IMR-90 (cell line): ENCODE data around the gene CAMTA1. TPM values are rescaled to one million over a fixed set of nuclear protein-coding genes. Genes with fewer than 3 reads are reported as not detected.

Experiments used
- ATAC-seq: fragments of 200-7000 bp; cut with Tn5 transposase; 2 replicates; pipeline ENCODE4 v1.9.1; 2020; ENCODE audit warnings: low read depth, mild to moderate bottlenecking, moderate library complexity
- BruUV-seq: library from RNA; stranded (reverse); fragments of 400-500 nt; replicated peaks from 2 replicates; lab custom pipeline; 2021; lab: Mats Ljungman, UMichigan
- CTCF ChIA-PET: fragments of 300-600 bp; formaldehyde crosslinking; extraction: SDS; loops from one replicate; lab custom pipeline; 2021; ENCODE audit warnings: antibody characterized with exemption; lab: Yijun Ruan, JAX
- POLR2A ChIA-PET: fragments of 300-600 bp; sonication (Branson Sonifier 250); formaldehyde crosslinking; loops from one replicate; lab custom pipeline; 2022; ENCODE audit warnings: antibody characterized with exemption; ENCODE audit not compliant: unreplicated experiment; lab: Charles Lee
- DNase-seq: peaks from one replicate; pipeline ENCODE4 v3.0.0; 2013
- H2AFZ ChIP-seq: replicated peaks from 2 replicates; pipeline ENCODE3; 2013; ENCODE audit warnings: low read length, mild to moderate bottlenecking; ENCODE audit not compliant: poor library complexity
- H2AK5ac ChIP-seq: 2 replicates; pipeline ENCODE4 v1.6.1; 2013; ENCODE audit warnings: low read depth, low read length, inconsistent platforms
- H2AK9ac ChIP-seq: replicated peaks from 2 replicates; pipeline ENCODE3; 2013; ENCODE audit warnings: mild to moderate bottlenecking, low read depth, low read length, moderate library complexity; ENCODE audit not compliant: poor library complexity
- H2BK120ac ChIP-seq: 2 replicates; pipeline ENCODE4 v1.6.1; 2013; ENCODE audit warnings: low read depth, low read length, inconsistent platforms
- H2BK15ac ChIP-seq: 3 replicates; pipeline ENCODE4 v1.6.1; 2013; ENCODE audit warnings: low read depth, low read length, inconsistent platforms
- H2BK20ac ChIP-seq: 2 replicates; pipeline ENCODE4 v1.6.1; 2013; ENCODE audit warnings: low read depth, mild to moderate bottlenecking, inconsistent platforms, low read length, moderate library complexity
- H2BK5ac ChIP-seq: 2 replicates; pipeline ENCODE4 v1.6.1; 2013; ENCODE audit warnings: mild to moderate bottlenecking, low read depth, low read length, inconsistent platforms; ENCODE audit not compliant: poor library complexity, severe bottlenecking
- H3K14ac ChIP-seq: replicated peaks from 2 replicates; pipeline ENCODE4 v1.6.1; 2013; ENCODE audit warnings: low read depth, low read length, inconsistent platforms
- H3K18ac ChIP-seq: 2 replicates; pipeline ENCODE4 v1.6.1; 2013; ENCODE audit warnings: low read depth, low read length, control low read depth
- H3K23ac ChIP-seq: 2 replicates; pipeline ENCODE4 v1.6.1; 2013; ENCODE audit warnings: low read depth, low read length, inconsistent platforms
- H3K27ac ChIP-seq: 2 replicates; pipeline ENCODE4 v1.5.1; 2013; ENCODE audit warnings: mild to moderate bottlenecking, control low read depth, low read length; ENCODE audit not compliant: insufficient read depth
- H3K27me3 ChIP-seq: 2 replicates; pipeline ENCODE4 v1.6.1; 2013; ENCODE audit warnings: low read length; ENCODE audit not compliant: control insufficient read depth, insufficient read depth
- H3K36me3 ChIP-seq: 2 replicates; pipeline ENCODE4 v1.6.1; 2013; ENCODE audit warnings: low read length, mixed read lengths; ENCODE audit not compliant: control insufficient read depth, insufficient read depth
- H3K4ac ChIP-seq: 2 replicates; pipeline ENCODE4 v1.6.1; 2013; ENCODE audit warnings: low read depth, low read length, inconsistent platforms
- H3K4me1 ChIP-seq: 2 replicates; pipeline ENCODE4 v1.6.1; 2013; ENCODE audit warnings: low read length, mixed read lengths; ENCODE audit not compliant: control insufficient read depth, insufficient read depth
- H3K4me2 ChIP-seq: 2 replicates; pipeline ENCODE4 v1.6.1; 2013; ENCODE audit warnings: low read depth, mild to moderate bottlenecking, control low read depth, low read length, moderate library complexity
- H3K4me3 ChIP-seq: 2 replicates; pipeline ENCODE4 v1.5.1; 2013; ENCODE audit warnings: low read depth, mild to moderate bottlenecking, control low read depth, low read length, moderate library complexity; ENCODE audit not compliant: insufficient read depth
- H3K56ac ChIP-seq: 2 replicates; pipeline ENCODE4 v1.6.1; 2013; ENCODE audit warnings: low read length, inconsistent platforms; ENCODE audit not compliant: insufficient read depth; ENCODE audit errors: extremely low read depth
- H3K79me1 ChIP-seq, 2 experiments: 2 replicates each; pipeline ENCODE4 v1.6.1; 2013; ENCODE audit warnings: low read length in 2 of 2, inconsistent platforms in 1 of 2, low read depth in 1 of 2
- H3K9ac ChIP-seq: 2 replicates; pipeline ENCODE4 v1.6.1; 2013; ENCODE audit warnings: low read depth, low read length, control low read depth
- H3K9me1 ChIP-seq: 2 replicates; pipeline ENCODE4 v1.6.1; 2013; ENCODE audit warnings: low read length, inconsistent platforms; ENCODE audit not compliant: insufficient read depth
- H3K9me3 ChIP-seq: 2 replicates; pipeline ENCODE4 v1.6.1; 2013; ENCODE audit warnings: low read length; ENCODE audit not compliant: control insufficient read depth, insufficient read depth
- H4K20me1 ChIP-seq: 2 replicates; pipeline ENCODE4 v1.6.1; 2013; ENCODE audit warnings: low read length, inconsistent platforms; ENCODE audit not compliant: insufficient read depth
- H4K5ac ChIP-seq: 2 replicates; pipeline ENCODE4 v1.6.1; 2013; ENCODE audit warnings: mild to moderate bottlenecking, low read depth, low read length, control low read depth
- H4K8ac ChIP-seq, 2 experiments: 2 replicates each; pipeline ENCODE4 v1.6.1; 2013; ENCODE audit warnings: low read depth in 2 of 2, low read length in 2 of 2, control low read depth in 1 of 2, inconsistent platforms in 1 of 2
- H4K91ac ChIP-seq: 2 replicates; pipeline ENCODE4 v1.6.1; 2013; ENCODE audit warnings: low read depth, low read length, inconsistent platforms; ENCODE audit not compliant: insufficient read depth
- BHLHE40 ChIP-seq: fragments of 150-350 bp; IDR thresholded peaks from 2 replicates; pipeline ENCODE4 v1.6.1; 2016; ENCODE audit warnings: mild to moderate bottlenecking, low read depth, low read length
- CHD1 ChIP-seq: IDR thresholded peaks from 2 replicates; pipeline ENCODE4 v1.6.1; 2012; ENCODE audit warnings: low read depth, low read length, improper control_type of control experiment
- RAD21 ChIP-seq: IDR thresholded peaks from 2 replicates; pipeline ENCODE4 v1.6.1; 2012; ENCODE audit warnings: low read length, improper control_type of control experiment
- RCOR1 ChIP-seq: IDR thresholded peaks from 2 replicates; pipeline ENCODE4 v1.6.1; 2012; ENCODE audit warnings: mild to moderate bottlenecking, low read length, improper control_type of control experiment; ENCODE audit not compliant: insufficient replicate concordance
- SMC3 ChIP-seq: fragments of 150-350 bp; IDR thresholded peaks from 2 replicates; pipeline ENCODE4 v1.6.1; 2016; ENCODE audit warnings: low read depth, mild to moderate bottlenecking, antibody characterized with exemption, low read length, moderate library complexity
- WGBS, 2 experiments: methylation state at CpG; one replicate each; pipeline versions ENCODE4 v1.1.5 to v1.1.7; 2013; ENCODE audit warnings: missing lambda C conversion rate in 2 of 2; ENCODE audit not compliant: insufficient read length in 1 of 2; ENCODE audit errors: extremely low coverage in 2 of 2; 5-methylcytosine and 5-hydroxymethylcytosine counted together
- dilution Hi-C: fragments of 300-500 bp; cut with HindIII; formaldehyde crosslinking; loops from one replicate; pipeline ENCODE4 v1.14.3; 2018; ENCODE audit warnings: low sequenced_read_pairs; ENCODE audit not compliant: unreplicated experiment
- in situ Hi-C: fragments of 300-500 bp; cut with MboI; formaldehyde crosslinking; loops from 3 replicates; pipeline ENCODE4 v1.14.3; 2019; ENCODE audit warnings: low sequenced_read_pairs, inconsistent platforms, mixed read lengths
- intact Hi-C: fragments of 100-400 bp; cut with micrococcal nuclease; formaldehyde crosslinking; loops from 2 replicates; pipeline ENCODE4 v1.10.0; 2022
- polyA plus RNA-seq, 3 experiments: library from polyadenylated mRNA; depleted of rRNA; stranded (reverse); fragments of >200 nt; gene quantifications; 2 replicates each; pipeline ENCODE4 v1.2.3, GENCODE V29; 2012; ENCODE audit warnings: low replicate concordance in 1 of 3
- total RNA-seq: library from RNA; depleted of rRNA; stranded (reverse); fragments of >200 nt; gene quantifications from 2 replicates; pipeline ENCODE4 v1.2.3, GENCODE V29; 2012
- TF ChIP-seq, protein P1 (sequence below): conservative IDR thresholded peaks from 2 replicates; pipeline ENCODE4 v1.5.1; 2012; ENCODE audit warnings: mild to moderate bottlenecking, low read depth, low read length, improper control_type of control experiment

Gene CAMTA1
- total and polyA plus RNA-seq, 2 of the 4 experiments (the other 2 are of a cell fraction) = 35.5 to 74.3 TPM

GRCh38 chr1:6953216-6953615 is 168.0 kb downstream of the CAMTA1 start:
- ATAC-seq (no peak), DNase-seq (no peak)
- H3K56ac ChIP-seq = no peak overlapping the region
- H2AK5ac ChIP-seq = no peak overlapping the region
- H3K14ac ChIP-seq = no peak overlapping the region
- no peak overlapping the region for H4K5ac ChIP-seq
- WGBS, 2 experiments = 44% methylated on average over 2 of the region's 12 CpGs; no CpG with 5 or more reads in 1 of the 2 experiments
- H3K4me2 ChIP-seq = no peak overlapping the region
- no TSS peak for BruUV-seq
- H2BK20ac ChIP-seq = no peak overlapping the region
- H3K23ac ChIP-seq = no peak overlapping the region
- H3K9ac ChIP-seq = no peak overlapping the region
- H3K18ac ChIP-seq = no peak overlapping the region
- no peak overlapping the region for H3K4ac ChIP-seq
- H4K91ac ChIP-seq = no peak overlapping the region
- H3K4me3 ChIP-seq = no peak overlapping the region
- dilution Hi-C loops (no loop called here), intact Hi-C loops (no loop called here), in situ Hi-C loops (no loop called here)
- CTCF ChIA-PET = no interaction called here
- no peaks in the 10 kb centered on the region for H3K79me1 ChIP-seq
- H3K27ac ChIP-seq = no peak overlapping the region
- H2BK120ac ChIP-seq = no peak overlapping the region
- H3K9me3 ChIP-seq = peaks cover 3% of the 10 kb centered on the region; the same call in 1 of the 2 replicates
- H2BK5ac ChIP-seq = no peak overlapping the region
- H2BK15ac ChIP-seq = no peak overlapping the region
- H3K27me3 ChIP-seq = peaks cover 36% of the 10 kb centered on the region
- H4K8ac ChIP-seq = no peak overlapping the region
- H3K4me1 ChIP-seq = no peaks in the 10 kb centered on the region
- TF ChIP-seq CHD1 = no peak
- TF ChIP-seq RAD21 = no peak
- TF ChIP-seq, protein P1, sequence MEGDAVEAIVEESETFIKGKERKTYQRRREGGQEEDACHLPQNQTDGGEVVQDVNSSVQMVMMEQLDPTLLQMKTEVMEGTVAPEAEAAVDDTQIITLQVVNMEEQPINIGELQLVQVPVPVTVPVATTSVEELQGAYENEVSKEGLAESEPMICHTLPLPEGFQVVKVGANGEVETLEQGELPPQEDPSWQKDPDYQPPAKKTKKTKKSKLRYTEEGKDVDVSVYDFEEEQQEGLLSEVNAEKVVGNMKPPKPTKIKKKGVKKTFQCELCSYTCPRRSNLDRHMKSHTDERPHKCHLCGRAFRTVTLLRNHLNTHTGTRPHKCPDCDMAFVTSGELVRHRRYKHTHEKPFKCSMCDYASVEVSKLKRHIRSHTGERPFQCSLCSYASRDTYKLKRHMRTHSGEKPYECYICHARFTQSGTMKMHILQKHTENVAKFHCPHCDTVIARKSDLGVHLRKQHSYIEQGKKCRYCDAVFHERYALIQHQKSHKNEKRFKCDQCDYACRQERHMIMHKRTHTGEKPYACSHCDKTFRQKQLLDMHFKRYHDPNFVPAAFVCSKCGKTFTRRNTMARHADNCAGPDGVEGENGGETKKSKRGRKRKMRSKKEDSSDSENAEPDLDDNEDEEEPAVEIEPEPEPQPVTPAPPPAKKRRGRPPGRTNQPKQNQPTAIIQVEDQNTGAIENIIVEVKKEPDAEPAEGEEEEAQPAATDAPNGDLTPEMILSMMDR = no peak
- TF ChIP-seq BHLHE40 = no peak
- TF ChIP-seq SMC3 = no peak
- no peak for TF ChIP-seq RCOR1
- H2AFZ ChIP-seq = no peak overlapping the region
- no peaks in the 10 kb centered on the region for H3K36me3 ChIP-seq
- no peak overlapping the region for H2AK9ac ChIP-seq
- H4K20me1 ChIP-seq = no peaks in the 10 kb centered on the region
- POLR2A ChIA-PET = no interaction called here
- no peaks in the 10 kb centered on the region for H3K9me1 ChIP-seq
